HFF-Myc (cell line): ENCODE measurements around the gene ABLIM2.

ENCODE experiments used
- DNase-seq: peaks from one replicate; pipeline ENCODE4 v3.0.0-alpha.2; 2011; ENCODE audit warnings: low read depth; ENCODE audit errors: extremely low read depth
- H3K4me3 ChIP-seq: replicated peaks from 2 replicates; pipeline ENCODE4 v1.5.1; 2011; ENCODE audit warnings: low read depth, mild to moderate bottlenecking, control low read depth, low read length
- CTCF ChIP-seq: IDR thresholded peaks from 2 replicates; pipeline ENCODE4 v1.5.1; 2012; ENCODE audit warnings: mild to moderate bottlenecking, low read depth, low read length, control low read depth; ENCODE audit errors: missing control alignments

The ABLIM2 gene

GRCh38 chr4:8038083-8038482 is 120.5 kb downstream of the ABLIM2 start:
- TF ChIP-seq CTCF = no peak
- DNase-seq = no peak
- no peak overlapping the region for H3K4me3 ChIP-seq

GRCh38 chr4:8037150-8037769 is 121.4 kb downstream of the ABLIM2 start:
- no peak for TF ChIP-seq CTCF
- DNase-seq = no peak
- no peak overlapping the region for H3K4me3 ChIP-seq

- DNase-seq = no peak
- no peak overlapping the region for H3K4me3 ChIP-seq
- no peak for TF ChIP-seq CTCF
These were observed 123.2 kb downstream of the ABLIM2 start for GRCh38 chr4:8035371-8035780.

DNA sequence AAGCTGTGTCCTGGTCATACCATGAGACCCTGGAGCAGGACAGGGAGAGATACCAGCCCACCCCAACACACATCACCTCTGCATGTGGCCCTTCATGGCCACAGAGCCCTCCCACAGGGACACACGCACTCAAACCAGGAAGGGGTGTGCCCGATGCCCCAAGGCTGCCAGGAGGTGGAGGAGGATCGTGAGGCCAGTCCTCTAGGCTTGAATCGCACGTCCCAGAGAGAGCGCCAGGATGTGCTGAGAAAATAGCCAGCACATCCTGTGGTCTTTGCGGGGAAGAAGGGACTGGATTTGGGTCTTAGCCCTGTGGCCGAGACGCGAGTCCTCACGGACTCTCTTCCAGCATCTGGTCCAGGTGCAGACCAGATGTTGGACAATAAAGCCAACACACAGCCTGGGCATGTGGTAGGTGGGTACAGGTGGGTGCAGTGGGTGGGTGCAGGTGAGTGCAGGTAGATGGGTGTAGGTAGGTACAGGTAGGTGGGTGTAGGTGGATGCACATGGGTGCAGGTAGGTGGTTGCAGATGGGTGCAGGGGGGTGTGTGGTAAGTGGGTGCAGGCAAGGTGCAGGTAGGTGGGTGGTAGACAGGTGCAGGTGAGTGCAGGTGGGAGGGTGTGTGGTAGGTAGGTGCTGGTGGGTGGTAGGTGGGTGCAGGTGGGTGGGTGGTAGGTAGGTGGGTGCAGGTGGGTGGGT is 124.6 kb downstream of the ABLIM2 start:
- no peak for DNase-seq
- TF ChIP-seq CTCF = no peak
- no peak overlapping the region for H3K4me3 ChIP-seq

DNA sequence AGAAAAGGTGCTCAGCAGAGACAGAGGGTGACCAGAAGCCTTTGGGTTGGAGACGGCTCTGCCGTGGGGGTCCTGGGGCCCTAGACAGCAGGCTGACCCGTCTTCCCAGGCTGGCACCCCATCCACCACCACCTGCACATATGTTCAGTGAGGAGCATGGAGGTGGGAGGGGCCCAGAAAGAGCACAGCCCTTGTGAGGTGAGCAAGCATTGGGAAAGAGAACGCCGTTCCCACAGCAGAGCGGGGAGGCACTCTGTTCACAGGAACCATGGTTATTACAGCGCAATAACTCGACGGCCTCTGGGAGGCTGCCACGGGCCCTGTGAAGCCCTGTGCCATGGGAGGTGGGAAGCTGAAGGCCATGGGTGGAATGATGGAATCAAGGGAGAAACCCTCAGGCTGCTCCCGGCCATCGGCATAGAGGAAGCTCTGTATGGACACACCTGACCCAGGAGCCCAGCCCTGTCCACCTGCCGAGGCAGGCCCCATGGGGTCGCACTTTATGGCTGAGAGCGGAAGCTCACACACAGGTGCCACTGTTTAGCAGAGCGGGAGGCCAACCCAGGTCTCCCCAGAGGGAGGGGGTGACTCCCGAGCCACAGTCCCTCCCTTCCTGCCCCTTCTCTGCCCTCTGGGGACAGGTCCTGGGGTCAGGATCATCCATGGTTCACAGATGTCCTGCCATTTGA is 125.4 kb downstream of the ABLIM2 start:
- DNase-seq = no peak
- no peak for TF ChIP-seq CTCF
- no peak overlapping the region for H3K4me3 ChIP-seq

- no peak for DNase-seq
- no peak overlapping the region for H3K4me3 ChIP-seq
These were observed 126.2 kb downstream of the ABLIM2 start for GRCh38 chr4:8032381-8032780.

More at GRCh38 chr4:8032381-8032780, 126.2 kb downstream of the ABLIM2 start:
- no peak for TF ChIP-seq CTCF
